Measurements from ENCODE around the gene HERC6. TPM values are rescaled to one million over a fixed set of nuclear protein-coding genes. Genes with fewer than 3 reads are reported as not detected.
"Not testable (repeated sequence)": the region's sequence is repeated elsewhere in the genome, so short reads cannot be mapped to it uniquely, and the experiment has no call there.

The HERC6 gene
- total RNA-seq, 1 donor from 2014 or later: 21.1 TPM

- not testable (repeated sequence) for H3K36me3 Mint-ChIP-seq; H3K9me3 Mint-ChIP-seq; H3K27ac Mint-ChIP-seq; H3K4me1 Mint-ChIP-seq; H3K27me3 Mint-ChIP-seq (ENCODE audit: low read depth); H3K4me3 Mint-ChIP-seq; DNase-seq (ENCODE audit: low spot score in 2 of 2, unreplicated experiment in 2 of 2)
- TF ChIP-seq, protein P1, sequence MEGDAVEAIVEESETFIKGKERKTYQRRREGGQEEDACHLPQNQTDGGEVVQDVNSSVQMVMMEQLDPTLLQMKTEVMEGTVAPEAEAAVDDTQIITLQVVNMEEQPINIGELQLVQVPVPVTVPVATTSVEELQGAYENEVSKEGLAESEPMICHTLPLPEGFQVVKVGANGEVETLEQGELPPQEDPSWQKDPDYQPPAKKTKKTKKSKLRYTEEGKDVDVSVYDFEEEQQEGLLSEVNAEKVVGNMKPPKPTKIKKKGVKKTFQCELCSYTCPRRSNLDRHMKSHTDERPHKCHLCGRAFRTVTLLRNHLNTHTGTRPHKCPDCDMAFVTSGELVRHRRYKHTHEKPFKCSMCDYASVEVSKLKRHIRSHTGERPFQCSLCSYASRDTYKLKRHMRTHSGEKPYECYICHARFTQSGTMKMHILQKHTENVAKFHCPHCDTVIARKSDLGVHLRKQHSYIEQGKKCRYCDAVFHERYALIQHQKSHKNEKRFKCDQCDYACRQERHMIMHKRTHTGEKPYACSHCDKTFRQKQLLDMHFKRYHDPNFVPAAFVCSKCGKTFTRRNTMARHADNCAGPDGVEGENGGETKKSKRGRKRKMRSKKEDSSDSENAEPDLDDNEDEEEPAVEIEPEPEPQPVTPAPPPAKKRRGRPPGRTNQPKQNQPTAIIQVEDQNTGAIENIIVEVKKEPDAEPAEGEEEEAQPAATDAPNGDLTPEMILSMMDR (IDR thresholded peaks at IDR 0.05; ENCODE audit: unreplicated experiment): peak; percentile 67
Observed at GRCh38 chr4:88369180-88369812, 9.4 kb upstream of the HERC6 start.

DNA sequence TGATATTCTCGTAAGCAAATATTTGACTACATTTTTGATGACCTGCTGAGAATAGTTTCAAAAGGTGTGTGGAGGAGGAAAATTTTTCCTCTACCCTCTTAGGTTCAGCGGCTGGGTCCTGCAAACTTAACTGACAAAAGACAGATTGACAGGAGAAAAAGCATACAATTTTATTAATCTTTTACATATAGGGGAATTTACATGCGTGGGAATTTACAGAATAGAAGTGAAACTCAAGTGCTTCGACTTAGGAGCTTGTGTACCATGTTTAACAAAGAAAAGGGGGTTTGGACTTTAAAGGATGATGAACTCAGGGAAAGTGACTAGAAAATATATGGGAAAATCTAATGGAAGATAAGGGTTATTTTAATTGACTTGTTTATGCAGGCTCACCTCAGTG is 2.5 kb downstream of the HERC6 start:
- no peak for DNase-seq (ENCODE audit: low spot score in 2 of 2, unreplicated experiment in 2 of 2)
- Mint-ChIP-seq H3K4me3 (no peak overlapping the region), H3K27me3 (ENCODE audit: low read depth) (peaks cover 8% of the 10 kb centered on the region), H3K36me3 (peaks cover 11% of the 10 kb centered on the region), H3K4me1 (peaks cover 4% of the 10 kb centered on the region), H3K9me3 (no peaks in the 10 kb centered on the region), H3K27ac (no peak overlapping the region)
- TF ChIP-seq, protein P1 (IDR thresholded peaks at IDR 0.05; ENCODE audit: unreplicated experiment): no peak

DNA sequence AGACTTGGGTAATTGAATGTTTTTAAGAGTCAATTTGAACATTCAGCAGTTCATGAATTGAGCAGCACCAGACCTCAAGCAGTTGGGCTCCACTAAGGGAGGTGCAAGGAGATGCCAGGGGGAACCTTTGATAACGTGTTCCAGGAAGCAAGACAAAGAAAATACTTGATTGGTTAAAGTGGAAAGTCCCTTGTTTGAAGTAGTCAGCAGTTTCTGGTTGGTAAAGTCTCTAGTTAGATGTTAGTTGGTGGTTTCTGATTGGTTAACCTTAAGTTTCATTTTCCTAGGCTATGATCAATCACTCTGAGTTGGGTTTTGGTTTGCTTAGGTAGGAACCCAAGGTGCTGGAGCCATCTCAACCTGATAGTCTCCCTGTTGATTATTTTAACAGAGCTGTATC is 4.0 kb downstream of the HERC6 start:
- Mint-ChIP-seq H3K4me3 (no peak overlapping the region), H3K27me3 (ENCODE audit: low read depth) (peaks cover 5% of the 10 kb centered on the region), H3K9me3 (no peaks in the 10 kb centered on the region), H3K36me3 (peaks cover 20% of the 10 kb centered on the region), H3K4me1 (peaks cover 4% of the 10 kb centered on the region), H3K27ac (no peak overlapping the region)
- TF ChIP-seq, protein P1 (IDR thresholded peaks at IDR 0.05; ENCODE audit: unreplicated experiment): no peak
- DNase-seq (ENCODE audit: low spot score in 2 of 2, unreplicated experiment in 2 of 2): no peak

- no peak overlapping the region for H3K27ac Mint-ChIP-seq
- no peak for DNase-seq (ENCODE audit: low spot score in 2 of 2, unreplicated experiment in 2 of 2)
- H3K27me3 Mint-ChIP-seq (ENCODE audit: low read depth): no peaks in the 10 kb centered on the region
- no peaks in the 10 kb centered on the region for H3K9me3 Mint-ChIP-seq
- TF ChIP-seq, protein P1 (IDR thresholded peaks at IDR 0.05; ENCODE audit: unreplicated experiment): no peak
- no peaks in the 10 kb centered on the region for H3K4me1 Mint-ChIP-seq
- H3K36me3 Mint-ChIP-seq: peaks cover 47% of the 10 kb centered on the region
- no peak overlapping the region for H3K4me3 Mint-ChIP-seq
Observed at GRCh38 chr4:88390128-88390527, 11.5 kb downstream of the HERC6 start.

DNA sequence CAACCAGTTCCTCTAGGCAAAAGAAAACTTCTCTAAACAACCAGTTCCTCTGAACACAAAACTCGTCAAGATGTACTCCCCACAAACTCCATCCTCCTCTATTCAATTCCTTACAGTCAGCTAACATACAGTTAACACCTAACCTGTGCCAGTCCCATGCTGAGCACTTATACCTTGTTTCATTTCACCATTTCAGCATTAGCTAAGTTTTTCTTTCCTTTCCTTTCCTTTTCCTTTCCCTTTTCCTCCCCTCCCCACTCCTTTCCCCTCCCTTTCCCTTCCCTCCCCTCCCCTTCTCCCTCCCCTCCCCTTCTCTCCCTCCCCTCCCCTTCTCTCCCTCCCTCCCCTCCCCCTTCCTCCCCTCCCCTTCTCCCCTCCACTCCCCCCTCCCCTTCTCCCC is 13.1 kb downstream of the HERC6 start:
- H3K27me3 Mint-ChIP-seq (ENCODE audit: low read depth): no peaks in the 10 kb centered on the region
- no peak overlapping the region for H3K4me3 Mint-ChIP-seq

More for the DNA sequence above, 13.1 kb downstream of the HERC6 start:
- TF ChIP-seq, protein P1 (IDR thresholded peaks at IDR 0.05; ENCODE audit: unreplicated experiment): no peak
- no peaks in the 10 kb centered on the region for H3K4me1 Mint-ChIP-seq
- DNase-seq (ENCODE audit: low spot score in 2 of 2, unreplicated experiment in 2 of 2): no peak
- H3K27ac Mint-ChIP-seq: no peak overlapping the region
- peaks cover 45% of the 10 kb centered on the region for H3K36me3 Mint-ChIP-seq
- no peaks in the 10 kb centered on the region for H3K9me3 Mint-ChIP-seq

Data from mesothelial cell of epicardium (in vitro differentiated cells).